Measurements from ENCODE around the gene NCS1.

The NCS1 gene

GRCh38 chr9:130173666-130173983 is 1.4 kb downstream of the NCS1 start:
- TF ChIP-seq CTCF (IDR thresholded peaks at IDR 0.05; ENCODE audit: low read length, missing control alignments), result no peak
- peak overlapping the region; percentile 64 for H3K4me3 ChIP-seq (replicated peaks; ENCODE audit: low read depth, low read length)
- peak; percentile 22 for DNase-seq (ENCODE audit: low read depth)

- H3K4me3 ChIP-seq (replicated peaks; ENCODE audit: low read depth, low read length), result peak overlapping the region; percentile 64
- no peak for TF ChIP-seq CTCF (IDR thresholded peaks at IDR 0.05; ENCODE audit: low read length, missing control alignments)
- no peak for DNase-seq (ENCODE audit: low read depth)
These were observed 1.8 kb downstream of the NCS1 start for GRCh38 chr9:130174025-130174424.

GRCh38 chr9:130174920-130175321 is 2.7 kb downstream of the NCS1 start:
- TF ChIP-seq CTCF (IDR thresholded peaks at IDR 0.05; ENCODE audit: low read length, missing control alignments), result no peak
- DNase-seq (ENCODE audit: low read depth), result no peak
- H3K4me3 ChIP-seq (replicated peaks; ENCODE audit: low read depth, low read length), result no peak overlapping the region

- H3K4me3 ChIP-seq (replicated peaks; ENCODE audit: low read depth, low read length), result no peak overlapping the region
- no peak for TF ChIP-seq CTCF (IDR thresholded peaks at IDR 0.05; ENCODE audit: low read length, missing control alignments)
- no peak for DNase-seq (ENCODE audit: low read depth)
These were observed 3.2 kb downstream of the NCS1 start for GRCh38 chr9:130175355-130175754.

GRCh38 chr9:130176760-130177159 is 4.6 kb downstream of the NCS1 start:
- TF ChIP-seq CTCF (IDR thresholded peaks at IDR 0.05; ENCODE audit: low read length, missing control alignments), result no peak
- no peak overlapping the region for H3K4me3 ChIP-seq (replicated peaks; ENCODE audit: low read depth, low read length)
- no peak for DNase-seq (ENCODE audit: low read depth)

- no peak for DNase-seq (ENCODE audit: low read depth)
- H3K4me3 ChIP-seq (replicated peaks; ENCODE audit: low read depth, low read length), result no peak overlapping the region
- TF ChIP-seq CTCF (IDR thresholded peaks at IDR 0.05; ENCODE audit: low read length, missing control alignments), result no peak
These were observed 5.9 kb downstream of the NCS1 start for GRCh38 chr9:130177898-130178805.
